ENCODE measurements around the gene GTF2A1.

The GTF2A1 gene

GRCh38 chr14:81193924-81194633 is 26.7 kb downstream of the GTF2A1 start:
- ChIA-PET CTCF (no interaction called here), POLR2A (no interaction called here)
- TF ChIP-seq, protein P1, sequence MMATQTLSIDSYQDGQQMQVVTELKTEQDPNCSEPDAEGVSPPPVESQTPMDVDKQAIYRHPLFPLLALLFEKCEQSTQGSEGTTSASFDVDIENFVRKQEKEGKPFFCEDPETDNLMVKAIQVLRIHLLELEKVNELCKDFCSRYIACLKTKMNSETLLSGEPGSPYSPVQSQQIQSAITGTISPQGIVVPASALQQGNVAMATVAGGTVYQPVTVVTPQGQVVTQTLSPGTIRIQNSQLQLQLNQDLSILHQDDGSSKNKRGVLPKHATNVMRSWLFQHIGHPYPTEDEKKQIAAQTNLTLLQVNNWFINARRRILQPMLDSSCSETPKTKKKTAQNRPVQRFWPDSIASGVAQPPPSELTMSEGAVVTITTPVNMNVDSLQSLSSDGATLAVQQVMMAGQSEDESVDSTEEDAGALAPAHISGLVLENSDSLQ (IDR thresholded peaks at IDR 0.05): no peak
- no peak for TF ChIP-seq FOXA1 (IDR thresholded peaks at IDR 0.05)
- no peak for TF ChIP-seq ELF4 (IDR thresholded peaks at IDR 0.05)
- TF ChIP-seq BHLHE40 (IDR thresholded peaks at IDR 0.05; ENCODE audit: borderline replicate concordance): no peak
- no peak for TF ChIP-seq ZNF384 (IDR thresholded peaks at IDR 0.05)
- TF ChIP-seq CTBP1 (IDR thresholded peaks at IDR 0.05; ENCODE audit: borderline replicate concordance): no peak
- no peak for TF ChIP-seq FOXM1 (IDR thresholded peaks at IDR 0.05; ENCODE audit: borderline replicate concordance)
- TF ChIP-seq LEF1 (IDR thresholded peaks at IDR 0.05; ENCODE audit: borderline replicate concordance): no peak
- TF ChIP-seq NFRKB (IDR thresholded peaks at IDR 0.05): no peak
- TF ChIP-seq TARDBP (IDR thresholded peaks at IDR 0.05): no peak
- TF ChIP-seq SUZ12 (IDR thresholded peaks at IDR 0.05): no peak
- TF ChIP-seq FOXK2 (IDR thresholded peaks at IDR 0.05): no peak
- TF ChIP-seq L3MBTL2 (conservative IDR thresholded peaks at IDR 0.05): no peak
- TF ChIP-seq ARNT (IDR thresholded peaks at IDR 0.05): no peak
- no peak for TF ChIP-seq HDGF (IDR thresholded peaks at IDR 0.05; ENCODE audit: borderline replicate concordance)
- DNase-seq (ENCODE audit: extremely low spot score): no peak

DNA sequence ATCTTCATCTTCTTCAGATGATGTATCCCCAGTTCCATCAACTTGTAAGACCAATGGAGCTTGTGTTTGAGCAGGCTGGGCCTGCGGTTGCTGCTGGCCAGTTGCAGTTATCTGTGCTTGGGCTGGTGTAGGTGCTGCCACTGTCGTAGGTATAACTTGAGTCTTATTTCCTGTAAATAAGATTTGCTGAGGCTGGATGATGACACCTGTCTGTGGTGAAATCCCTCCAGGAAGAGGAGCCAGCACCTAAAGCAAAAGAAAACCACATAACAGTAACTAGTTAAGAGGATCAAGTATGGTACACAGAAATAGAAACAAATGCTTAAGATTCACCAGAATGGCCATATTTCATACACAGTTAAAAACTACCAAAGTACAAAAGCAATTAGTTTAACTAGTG is 28.2 kb downstream of the GTF2A1 start:
- CTCF ChIA-PET: no interaction called here

GRCh38 chr14:81187832-81188522 is 32.8 kb downstream of the GTF2A1 start:
- ChIA-PET POLR2A (no interaction called here), CTCF (interaction anchor here (0.6 kb wide), 1 partner anchor 22 kb away, joined by 3 read pairs; no protein-coding TSS in a partner anchor)
- TF ChIP-seq NFRKB (IDR thresholded peaks at IDR 0.05): no peak
- no peak for TF ChIP-seq ARNT (IDR thresholded peaks at IDR 0.05)
- TF ChIP-seq SUZ12 (IDR thresholded peaks at IDR 0.05): no peak
- TF ChIP-seq, protein P1 (IDR thresholded peaks at IDR 0.05): no peak
- no peak for TF ChIP-seq FOXK2 (IDR thresholded peaks at IDR 0.05)
- TF ChIP-seq SP1 (IDR thresholded peaks at IDR 0.05): no peak
- no peak for TF ChIP-seq ELF4 (IDR thresholded peaks at IDR 0.05)
- no peak for TF ChIP-seq HDGF (IDR thresholded peaks at IDR 0.05; ENCODE audit: borderline replicate concordance)
- TF ChIP-seq ZNF384 (IDR thresholded peaks at IDR 0.05): no peak
- no peak for TF ChIP-seq FOXM1 (IDR thresholded peaks at IDR 0.05; ENCODE audit: borderline replicate concordance)
- no peak for TF ChIP-seq FOXA1 (IDR thresholded peaks at IDR 0.05)
- no peak for TF ChIP-seq LEF1 (IDR thresholded peaks at IDR 0.05; ENCODE audit: borderline replicate concordance)
- no peak for TF ChIP-seq L3MBTL2 (conservative IDR thresholded peaks at IDR 0.05)
- TF ChIP-seq TARDBP (IDR thresholded peaks at IDR 0.05): no peak
- no peak for DNase-seq (ENCODE audit: extremely low spot score)

More for the DNA sequence above, 28.2 kb downstream of the GTF2A1 start:
- DNase-seq (ENCODE audit: extremely low spot score): no peak
- POLR2A ChIA-PET: interaction anchor here (0.9 kb wide), 1 partner anchor 29 kb away, joined by 4 read pairs; the partner anchor contains the start of gene GTF2A1
- no peak for TF ChIP-seq FOXM1 (IDR thresholded peaks at IDR 0.05; ENCODE audit: borderline replicate concordance)
- no peak for TF ChIP-seq SUZ12 (IDR thresholded peaks at IDR 0.05)
- TF ChIP-seq CTBP1 (IDR thresholded peaks at IDR 0.05; ENCODE audit: borderline replicate concordance): no peak
- no peak for TF ChIP-seq FOXA1 (IDR thresholded peaks at IDR 0.05)
- TF ChIP-seq TARDBP (IDR thresholded peaks at IDR 0.05): no peak
- TF ChIP-seq L3MBTL2 (conservative IDR thresholded peaks at IDR 0.05): no peak
- no peak for TF ChIP-seq BHLHE40 (IDR thresholded peaks at IDR 0.05; ENCODE audit: borderline replicate concordance)
- TF ChIP-seq NFRKB (IDR thresholded peaks at IDR 0.05): no peak

DNA sequence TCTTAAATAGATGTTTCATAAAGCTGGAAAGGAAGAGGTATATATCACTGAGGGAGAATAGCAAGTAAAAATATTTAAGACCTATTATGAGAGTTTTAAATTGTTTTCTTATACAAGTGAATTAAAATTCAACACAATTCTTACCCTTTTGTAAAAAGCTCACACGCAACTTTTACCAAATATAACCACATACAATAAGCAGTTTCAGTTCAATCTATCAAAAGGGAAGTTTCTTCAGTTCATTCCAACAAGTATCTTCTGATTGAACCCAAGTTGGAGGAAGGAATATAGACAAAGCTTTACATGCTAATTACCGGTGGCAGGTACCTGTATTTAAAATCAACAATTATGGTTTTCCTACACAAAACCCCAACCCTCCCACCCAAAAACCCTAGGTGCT is 41.1 kb downstream of the GTF2A1 start:
- ChIA-PET CTCF (interaction anchor here (2.0 kb wide), 1 partner anchor 9 kb away, joined by 9 read pairs; no protein-coding TSS in a partner anchor), POLR2A (interaction anchor here (0.7 kb wide), 1 partner anchor 10 kb away, joined by 3 read pairs; no protein-coding TSS in a partner anchor)
- TF ChIP-seq TARDBP (IDR thresholded peaks at IDR 0.05) (no peak), CTBP1 (IDR thresholded peaks at IDR 0.05; ENCODE audit: borderline replicate concordance) (no peak), SP1 (IDR thresholded peaks at IDR 0.05) (no peak), ELF4 (IDR thresholded peaks at IDR 0.05) (no peak), SUZ12 (IDR thresholded peaks at IDR 0.05) (no peak), FOXK2 (IDR thresholded peaks at IDR 0.05) (no peak), FOXA1 (IDR thresholded peaks at IDR 0.05) (no peak)
- TF ChIP-seq, protein P1 (IDR thresholded peaks at IDR 0.05): no peak
- DNase-seq (ENCODE audit: extremely low spot score): no peak

DNA sequence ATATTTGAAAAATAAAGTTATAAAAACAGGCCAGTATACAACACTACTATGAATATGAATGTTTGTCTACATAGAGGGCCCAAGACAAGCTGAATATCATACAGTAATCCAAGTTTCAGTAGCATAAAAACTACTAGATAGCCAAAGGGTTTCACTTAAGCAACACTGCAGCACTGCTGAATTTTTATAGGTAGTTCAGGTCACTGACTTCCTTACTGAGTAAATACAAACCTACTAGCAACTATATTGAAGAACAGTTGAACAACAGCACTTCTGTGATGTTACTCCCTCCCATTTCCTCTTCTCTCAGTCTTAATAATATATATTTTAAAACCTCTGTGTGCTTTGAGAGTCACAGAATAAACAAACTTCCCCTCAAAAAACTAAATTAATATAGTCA is 42.7 kb downstream of the GTF2A1 start:
- POLR2A ChIA-PET: interaction anchor here (1.2 kb wide), 1 partner anchor 43 kb away, joined by 3 read pairs; the partner anchor contains the start of gene GTF2A1
- no peak for DNase-seq (ENCODE audit: extremely low spot score)
- CTCF ChIA-PET: no interaction called here
- TF ChIP-seq LEF1 (IDR thresholded peaks at IDR 0.05; ENCODE audit: borderline replicate concordance) (no peak), BHLHE40 (IDR thresholded peaks at IDR 0.05; ENCODE audit: borderline replicate concordance) (no peak), CTBP1 (IDR thresholded peaks at IDR 0.05; ENCODE audit: borderline replicate concordance) (no peak), FOXK2 (IDR thresholded peaks at IDR 0.05) (no peak), SP1 (IDR thresholded peaks at IDR 0.05) (no peak), ZNF384 (IDR thresholded peaks at IDR 0.05) (no peak), HDGF (IDR thresholded peaks at IDR 0.05; ENCODE audit: borderline replicate concordance) (no peak), FOXM1 (IDR thresholded peaks at IDR 0.05; ENCODE audit: borderline replicate concordance) (no peak), FOXA1 (IDR thresholded peaks at IDR 0.05) (no peak), ARNT (IDR thresholded peaks at IDR 0.05) (no peak), SUZ12 (IDR thresholded peaks at IDR 0.05) (no peak), NFRKB (IDR thresholded peaks at IDR 0.05) (no peak), ELF4 (IDR thresholded peaks at IDR 0.05) (no peak), L3MBTL2 (conservative IDR thresholded peaks at IDR 0.05) (no peak), TARDBP (IDR thresholded peaks at IDR 0.05) (no peak)
- TF ChIP-seq, protein P1 (IDR thresholded peaks at IDR 0.05): no peak

Data from HEK293T (cell line).